ENCODE results near the gene OR3A2.
"Not testable (repeated sequence)": the region's sequence is repeated elsewhere in the genome, so short reads cannot be mapped to it uniquely, and the experiment has no call there.

The OR3A2 gene

DNA sequence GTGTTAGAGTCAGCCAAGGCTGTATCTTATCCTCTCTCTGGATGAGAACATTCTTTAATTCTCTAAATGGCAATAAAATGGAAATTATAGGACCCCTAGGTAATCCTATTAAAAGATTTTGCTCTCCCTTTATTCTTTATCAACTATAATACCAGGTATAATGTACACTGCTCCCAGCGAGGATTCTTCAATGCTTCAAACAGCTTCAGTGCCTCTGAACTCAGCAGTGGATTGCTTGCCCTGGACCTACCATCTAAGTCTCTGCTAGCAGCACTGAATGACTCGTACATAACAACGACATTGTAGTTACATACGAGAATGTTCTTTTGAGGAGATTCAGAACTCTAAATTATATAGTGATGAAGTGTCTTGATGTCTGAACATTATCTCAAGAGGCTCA is 3.7 kb upstream of the OR3A2 start:
- Histone ChIP-seq H3K4me3 (ENCODE audit: low read depth, low read length) (no peak overlapping the region), H3K27me3 (ENCODE audit: control insufficient read depth, insufficient read depth, low read length) (no peaks in the 10 kb centered on the region)
- no peak for TF ChIP-seq CTCF (IDR thresholded peaks at IDR 0.05)

GRCh38 chr17:3381957-3382356 is 4.2 kb downstream of the OR3A2 start:
- H3K79me2 ChIP-seq = no peaks in the 10 kb centered on the region
- no peak overlapping the region for H2AFZ ChIP-seq
- H3K9me3 ChIP-seq (ENCODE audit: control insufficient read depth, low read length) = no peaks in the 10 kb centered on the region
- no peak overlapping the region for H3K4me2 ChIP-seq (ENCODE audit: low read length)
- no peaks in the 10 kb centered on the region for H3K4me1 ChIP-seq
- H3K27ac ChIP-seq = no peak overlapping the region
- H3K9ac ChIP-seq = no peak overlapping the region
- H3K27me3 ChIP-seq (ENCODE audit: control insufficient read depth, insufficient read depth, low read length) = no peaks in the 10 kb centered on the region
- no peak overlapping the region for H3K4me3 ChIP-seq (ENCODE audit: low read depth, low read length)
- H3K36me3 ChIP-seq (ENCODE audit: control insufficient read depth, insufficient read depth, low read length) = no peaks in the 10 kb centered on the region
- no peak for TF ChIP-seq CTCF (IDR thresholded peaks at IDR 0.05)

More for the DNA sequence above, 3.7 kb upstream of the OR3A2 start:
- Histone ChIP-seq H3K4me2 (ENCODE audit: low read length) (no peak overlapping the region), H3K36me3 (ENCODE audit: control insufficient read depth, insufficient read depth, low read length) (no peaks in the 10 kb centered on the region), H2AFZ (no peak overlapping the region), H3K9me3 (ENCODE audit: control insufficient read depth, low read length) (no peaks in the 10 kb centered on the region), H3K79me2 (no peaks in the 10 kb centered on the region), H3K27ac (no peak overlapping the region), H3K4me1 (no peaks in the 10 kb centered on the region), H3K9ac (no peak overlapping the region)

DNA sequence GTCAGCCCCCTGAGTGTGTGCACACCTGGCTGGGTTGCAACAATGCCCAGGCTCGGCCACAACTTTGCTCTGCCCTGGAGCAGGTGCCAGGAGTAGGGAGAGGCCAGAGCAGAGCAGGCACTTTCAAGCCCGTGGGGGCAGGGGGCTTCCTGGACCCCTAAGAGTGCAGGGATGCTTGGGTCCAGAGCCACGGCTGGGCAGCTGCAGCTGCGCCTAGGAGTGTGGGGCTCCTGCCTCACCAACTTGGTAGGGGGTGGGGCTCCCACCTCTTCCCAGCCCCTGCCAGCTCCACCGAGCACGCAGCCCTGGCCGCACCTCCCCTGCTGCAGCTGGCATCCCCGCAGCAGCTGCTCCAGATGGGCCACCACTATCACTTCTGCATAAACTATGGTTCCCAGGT is 7.8 kb downstream of the OR3A2 start:
- no peaks in the 10 kb centered on the region for H3K4me1 ChIP-seq
- H3K79me2 ChIP-seq = no peaks in the 10 kb centered on the region
- no peaks in the 10 kb centered on the region for H3K9me3 ChIP-seq (ENCODE audit: control insufficient read depth, low read length)
- H3K4me2 ChIP-seq (ENCODE audit: low read length) = no peak overlapping the region
- no peak overlapping the region for H3K9ac ChIP-seq
- H3K36me3 ChIP-seq (ENCODE audit: control insufficient read depth, insufficient read depth, low read length) = no peaks in the 10 kb centered on the region
- no peaks in the 10 kb centered on the region for H3K27me3 ChIP-seq (ENCODE audit: control insufficient read depth, insufficient read depth, low read length)
- no peak overlapping the region for H3K4me3 ChIP-seq (ENCODE audit: low read depth, low read length)
- H2AFZ ChIP-seq = no peak overlapping the region
- no peak for TF ChIP-seq CTCF (IDR thresholded peaks at IDR 0.05)
- H3K27ac ChIP-seq = no peak overlapping the region

DNA sequence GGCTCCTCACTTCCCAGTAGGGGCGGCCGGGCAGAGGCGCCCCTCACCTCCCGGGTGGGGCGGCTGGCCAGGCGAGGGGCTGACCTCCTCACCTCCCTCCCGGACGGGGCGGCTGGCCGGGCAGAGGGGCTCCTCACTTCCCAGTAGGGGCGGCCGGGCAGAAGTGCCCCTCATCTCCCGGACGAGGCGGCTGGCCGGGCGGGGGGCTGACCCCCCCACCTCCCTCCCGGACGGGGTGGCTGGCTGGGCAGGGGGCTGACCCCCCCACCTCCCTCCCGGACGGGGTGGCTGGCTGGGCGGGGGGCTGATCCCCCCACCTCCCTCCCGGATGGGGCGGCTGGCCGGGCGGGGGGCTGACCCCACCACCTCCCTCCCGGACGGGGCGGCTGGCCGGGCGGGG is 14.9 kb downstream of the OR3A2 start:
- not testable (repeated sequence) for H2AFZ ChIP-seq; H3K36me3 ChIP-seq (ENCODE audit: control insufficient read depth, insufficient read depth, low read length); H3K9ac ChIP-seq; H3K27me3 ChIP-seq (ENCODE audit: control insufficient read depth, insufficient read depth, low read length); H3K4me2 ChIP-seq (ENCODE audit: low read length); H3K79me2 ChIP-seq; H3K27ac ChIP-seq; H3K4me1 ChIP-seq; H3K4me3 ChIP-seq (ENCODE audit: low read depth, low read length); H3K9me3 ChIP-seq (ENCODE audit: control insufficient read depth, low read length)

DNA sequence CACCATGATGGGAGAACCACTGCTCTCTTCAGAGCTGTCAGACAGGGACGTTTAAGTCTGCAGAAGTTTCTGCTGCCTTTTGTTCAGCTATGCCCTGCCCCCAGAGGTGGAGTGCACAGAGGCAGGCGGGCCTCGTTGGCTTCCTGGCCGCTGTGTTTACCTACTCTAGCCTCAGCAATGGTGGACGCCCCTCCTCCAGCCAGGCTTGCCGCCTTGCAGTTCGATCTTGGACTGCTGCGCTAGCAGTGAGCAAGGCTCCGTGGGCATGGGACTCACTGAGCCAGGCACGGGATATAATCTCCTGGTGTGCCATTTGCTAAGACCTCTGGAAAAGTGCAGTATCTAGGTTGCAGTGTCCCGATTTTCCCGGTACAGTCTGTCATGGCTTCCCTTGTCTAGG is 43.3 kb downstream of the OR3A2 start:
- H3K79me2 ChIP-seq; H3K9ac ChIP-seq; H2AFZ ChIP-seq; H3K36me3 ChIP-seq (ENCODE audit: control insufficient read depth, insufficient read depth, low read length); H3K4me2 ChIP-seq (ENCODE audit: low read length); H3K27me3 ChIP-seq (ENCODE audit: control insufficient read depth, insufficient read depth, low read length); H3K4me1 ChIP-seq; H3K27ac ChIP-seq; H3K9me3 ChIP-seq (ENCODE audit: control insufficient read depth, low read length); H3K4me3 ChIP-seq (ENCODE audit: low read depth, low read length): not testable (repeated sequence)

DNA sequence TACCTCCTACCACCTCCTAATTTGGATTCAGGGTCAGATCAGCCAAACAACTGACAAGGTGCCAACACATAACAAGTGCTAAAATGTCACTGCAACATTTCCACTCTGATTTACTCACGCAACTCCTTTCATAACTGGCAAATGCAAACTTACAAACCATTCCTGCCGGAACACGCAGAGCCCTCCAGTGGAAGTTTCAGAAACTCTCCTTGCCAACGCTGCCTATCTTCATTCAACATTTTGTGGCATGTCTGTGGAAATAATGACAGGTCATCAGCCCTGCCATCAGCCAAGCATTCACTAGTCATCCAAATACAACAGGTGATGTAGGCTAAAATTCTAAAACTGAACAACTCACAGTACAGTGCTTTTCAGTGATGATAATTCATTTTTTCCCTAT is 50.2 kb downstream of the OR3A2 start:
- no peaks in the 10 kb centered on the region for H3K9me3 ChIP-seq (ENCODE audit: control insufficient read depth, low read length)
- no peak overlapping the region for H3K4me2 ChIP-seq (ENCODE audit: low read length)
- no peaks in the 10 kb centered on the region for H3K27me3 ChIP-seq (ENCODE audit: control insufficient read depth, insufficient read depth, low read length)
- H3K36me3 ChIP-seq (ENCODE audit: control insufficient read depth, insufficient read depth, low read length) = no peaks in the 10 kb centered on the region
- no peaks in the 10 kb centered on the region for H3K4me1 ChIP-seq
- H3K79me2 ChIP-seq = no peaks in the 10 kb centered on the region
- H3K27ac ChIP-seq = no peak overlapping the region
- H2AFZ ChIP-seq = no peak overlapping the region
- no peak for TF ChIP-seq CTCF (IDR thresholded peaks at IDR 0.05)
- H3K4me3 ChIP-seq (ENCODE audit: low read depth, low read length) = no peak overlapping the region
- no peak overlapping the region for H3K9ac ChIP-seq
